Caco-2 (cell line): ENCODE data around the gene MYO18A. TPM values are rescaled to one million over a fixed set of nuclear protein-coding genes. Genes with fewer than 3 reads are reported as not detected.

ENCODE experiments used
- BruUV-seq: library from RNA; stranded (reverse); fragments of 400-500 nt; replicated peaks from 2 replicates; lab custom pipeline; 2021; lab: Mats Ljungman, UMichigan
- CTCF ChIA-PET: fragments of 300-600 bp; sonication (Branson Sonifier 250); formaldehyde crosslinking; loops from one replicate; lab custom pipeline; 2022; ENCODE audit warnings: antibody characterized with exemption; lab: Charles Lee
- POLR2A ChIA-PET: fragments of 300-600 bp; sonication (Branson Sonifier 250); formaldehyde crosslinking; loops from one replicate; lab custom pipeline; 2022; ENCODE audit warnings: antibody characterized with exemption; lab: Charles Lee
- DNase-seq, 2 experiments: peaks; one replicate each; pipeline versions ENCODE4 v3.0.0 to v3.0.0-alpha.2; 2020 to 2022
- H3K27me3 ChIP-seq: replicated peaks from 2 replicates; pipeline ENCODE4 v1.6.0; 2011; ENCODE audit warnings: low read length; ENCODE audit not compliant: control insufficient read depth, insufficient read depth
- H3K36me3 ChIP-seq: 2 replicates; pipeline ENCODE4 v1.5.1; 2011; ENCODE audit warnings: low read length; ENCODE audit not compliant: control insufficient read depth, insufficient read depth
- H3K4me1 ChIP-seq: fragments of 250-450 bp; sonication (Bioruptor Pico); 2 replicates; pipeline ENCODE4 v1.5.1; 2020; ENCODE audit warnings: mild to moderate bottlenecking
- H3K4me3 ChIP-seq: 2 replicates; pipeline ENCODE4 v1.5.1; 2011; ENCODE audit warnings: low read depth, mild to moderate bottlenecking, control low read depth, low read length
- H3K9me3 ChIP-seq: fragments of 250-450 bp; sonication (Bioruptor Pico); 2 replicates; pipeline ENCODE4 v1.5.1; 2020; ENCODE audit warnings: mild to moderate bottlenecking, moderate library complexity
- H3K27ac Mint-ChIP-seq: one replicate; pipeline ENCODE4 v1.8.0; 2022; ENCODE audit warnings: mixed read lengths; ENCODE audit not compliant: unreplicated experiment
- H3K27me3 Mint-ChIP-seq: one replicate; pipeline ENCODE4 v1.8.0; 2022; ENCODE audit warnings: mixed read lengths; ENCODE audit not compliant: insufficient read depth, unreplicated experiment
- H3K36me3 Mint-ChIP-seq: one replicate; pipeline ENCODE4 v1.8.0; 2022; ENCODE audit warnings: mild to moderate bottlenecking, mixed read lengths; ENCODE audit not compliant: insufficient read depth, unreplicated experiment
- H3K4me1 Mint-ChIP-seq: one replicate; pipeline ENCODE4 v1.8.0; 2022; ENCODE audit warnings: low read depth, mixed read lengths; ENCODE audit not compliant: unreplicated experiment
- H3K4me3 Mint-ChIP-seq: one replicate; pipeline ENCODE4 v1.8.0; 2022; ENCODE audit warnings: mild to moderate bottlenecking, moderate library complexity, mixed read lengths; ENCODE audit not compliant: unreplicated experiment
- H3K9me3 Mint-ChIP-seq: one replicate; pipeline ENCODE4 v1.8.0; 2022; ENCODE audit warnings: mixed read lengths; ENCODE audit not compliant: unreplicated experiment
- intact Hi-C: fragments of 100-400 bp; cut with micrococcal nuclease; formaldehyde crosslinking; loops from one replicate; pipeline ENCODE4 v1.10.0; 2022; ENCODE audit not compliant: unreplicated experiment
- total RNA-seq: library from RNA; stranded (reverse); gene quantifications from 2 replicates; pipeline ENCODE4 v1.2.3, GENCODE V29; 2022
- TF ChIP-seq, protein P1 (sequence below), 2 experiments: fragments of 200-600 bp in 1 of 2; IDR thresholded peaks; 1 replicate in 1 of 2; 2 replicates in 1 of 2; pipeline versions ENCODE4 v1.5.1 to v1.8.0; 2011 to 2022; ENCODE audit warnings: antibody characterized with exemption in 1 of 2, control low read depth in 1 of 2, inconsistent platforms in 1 of 2, low read depth in 1 of 2, low read length in 1 of 2, mild to moderate bottlenecking in 1 of 2, moderate library complexity in 1 of 2; ENCODE audit not compliant: insufficient read depth in 1 of 2, severe bottlenecking in 1 of 2, unreplicated experiment in 1 of 2

Gene MYO18A
- total RNA-seq, 1 experiment from 2014 or later: 47.1 TPM

DNA sequence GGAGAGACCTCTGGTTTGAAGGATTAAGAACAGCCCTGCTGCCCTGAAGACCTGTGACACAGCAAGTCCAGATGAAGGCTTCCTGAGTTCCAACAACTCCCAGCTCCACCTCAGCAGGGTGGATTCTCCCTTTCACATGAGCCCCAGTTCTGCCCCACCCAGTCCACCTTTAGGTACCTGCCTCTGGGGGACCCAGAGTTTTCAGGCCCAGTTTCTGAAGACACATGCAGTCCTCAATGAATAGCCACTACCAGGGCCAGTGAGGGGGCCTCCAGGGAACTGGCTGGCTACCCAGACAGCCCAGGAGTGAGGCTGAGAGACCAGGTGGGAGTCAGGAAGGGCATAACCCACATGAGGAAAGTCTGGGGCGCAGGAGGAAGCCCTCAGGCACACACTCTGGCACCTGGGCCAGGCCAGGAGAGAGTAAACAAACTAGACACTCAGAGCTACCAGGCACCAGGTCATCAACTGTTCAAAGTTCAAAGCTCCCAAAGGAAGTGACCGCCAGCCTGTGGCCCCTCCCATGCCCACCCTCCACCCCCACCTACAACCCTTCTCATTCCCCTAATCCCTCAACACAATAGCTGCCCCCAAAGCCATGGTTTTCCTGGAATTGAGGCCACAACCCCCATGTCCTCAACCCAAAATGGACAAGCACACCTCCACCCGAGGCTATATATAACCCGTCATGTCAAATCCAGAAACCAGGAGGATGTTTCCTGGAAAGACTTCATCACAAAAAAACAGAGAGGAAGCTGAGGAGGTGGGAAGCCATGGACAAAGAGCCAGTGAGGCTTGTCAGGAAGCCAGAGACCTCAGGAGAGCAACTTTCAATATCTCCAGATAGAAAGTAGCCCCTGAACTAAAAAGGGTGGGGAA, 2.1 kb downstream of the MYO18A start:
- Mint-ChIP-seq H3K4me3 (peak overlapping the region; percentile 93), H3K4me1 (peaks cover 21% of the 10 kb centered on the region), H3K27ac (peak overlapping the region; percentile 93), H3K27me3 (peaks cover 3% of the 10 kb centered on the region), H3K36me3 (peaks cover 20% of the 10 kb centered on the region), H3K9me3 (no peaks in the 10 kb centered on the region)
- ChIA-PET POLR2A (interaction anchor here (1.0 to 3.1 kb wide), 4 partner anchors 10 to 226 kb away, joined by 3 to 22 read pairs (median 4); partner anchors contain the start of gene PHF12), CTCF (interaction anchor here (1.4 to 8.0 kb wide), 7 partner anchors 20 to 166 kb away, joined by 3 to 449 read pairs (median 22); no protein-coding TSS in a partner anchor)
- BruUV-seq: no TSS peak
- Histone ChIP-seq H3K9me3 (no peaks in the 10 kb centered on the region), H3K4me3 (peak overlapping the region; percentile 71), H3K36me3 (no peaks in the 10 kb centered on the region), H3K27me3 (no peaks in the 10 kb centered on the region), H3K4me1 (peaks cover 31% of the 10 kb centered on the region)
- intact Hi-C loops: no loop called here
- TF ChIP-seq, protein P1, sequence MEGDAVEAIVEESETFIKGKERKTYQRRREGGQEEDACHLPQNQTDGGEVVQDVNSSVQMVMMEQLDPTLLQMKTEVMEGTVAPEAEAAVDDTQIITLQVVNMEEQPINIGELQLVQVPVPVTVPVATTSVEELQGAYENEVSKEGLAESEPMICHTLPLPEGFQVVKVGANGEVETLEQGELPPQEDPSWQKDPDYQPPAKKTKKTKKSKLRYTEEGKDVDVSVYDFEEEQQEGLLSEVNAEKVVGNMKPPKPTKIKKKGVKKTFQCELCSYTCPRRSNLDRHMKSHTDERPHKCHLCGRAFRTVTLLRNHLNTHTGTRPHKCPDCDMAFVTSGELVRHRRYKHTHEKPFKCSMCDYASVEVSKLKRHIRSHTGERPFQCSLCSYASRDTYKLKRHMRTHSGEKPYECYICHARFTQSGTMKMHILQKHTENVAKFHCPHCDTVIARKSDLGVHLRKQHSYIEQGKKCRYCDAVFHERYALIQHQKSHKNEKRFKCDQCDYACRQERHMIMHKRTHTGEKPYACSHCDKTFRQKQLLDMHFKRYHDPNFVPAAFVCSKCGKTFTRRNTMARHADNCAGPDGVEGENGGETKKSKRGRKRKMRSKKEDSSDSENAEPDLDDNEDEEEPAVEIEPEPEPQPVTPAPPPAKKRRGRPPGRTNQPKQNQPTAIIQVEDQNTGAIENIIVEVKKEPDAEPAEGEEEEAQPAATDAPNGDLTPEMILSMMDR (IDR thresholded peaks at IDR 0.05; ENCODE audit: insufficient read depth in 1 of 2, low read depth in 1 of 2, low read length in 1 of 2, severe bottlenecking in 1 of 2, unreplicated experiment in 1 of 2): no peak
- peak; percentile 52 to 81 for DNase-seq

DNA sequence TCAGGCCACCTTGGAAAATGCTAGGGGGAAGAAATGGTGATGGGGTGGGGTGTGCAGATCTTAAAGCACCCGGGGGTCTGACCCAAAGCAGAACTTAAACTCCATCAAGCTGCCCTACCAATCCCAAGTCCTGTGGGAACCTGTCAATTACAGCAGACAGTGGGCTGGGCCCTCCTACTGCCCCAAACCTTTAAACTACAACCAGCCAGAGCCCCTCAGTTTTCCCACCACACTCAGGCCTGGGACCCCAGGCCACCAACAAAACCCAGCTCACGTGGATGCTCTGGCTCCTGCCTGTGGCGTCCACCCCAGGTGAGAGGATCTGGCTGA, 2.7 kb downstream of the MYO18A start:
- Histone ChIP-seq H3K27me3 (no peaks in the 10 kb centered on the region), H3K4me3 (peak overlapping the region; percentile 45), H3K36me3 (no peaks in the 10 kb centered on the region), H3K4me1 (peaks cover 31% of the 10 kb centered on the region), H3K9me3 (no peaks in the 10 kb centered on the region)
- peak overlapping the region; percentile 93 for H3K4me3 Mint-ChIP-seq
- DNase-seq: no peak
- no TSS peak for BruUV-seq
- CTCF ChIA-PET: interaction anchor here (0.5 to 8.0 kb wide), 10 partner anchors 19 to 279 kb away, joined by 3 to 449 read pairs (median 4); no protein-coding TSS in a partner anchor
- peaks cover 21% of the 10 kb centered on the region for H3K4me1 Mint-ChIP-seq
- H3K9me3 Mint-ChIP-seq: no peaks in the 10 kb centered on the region
- H3K27ac Mint-ChIP-seq: peak overlapping the region; percentile 93
- H3K27me3 Mint-ChIP-seq: peaks cover 2% of the 10 kb centered on the region
- intact Hi-C loops: no loop called here
- H3K36me3 Mint-ChIP-seq: peaks cover 26% of the 10 kb centered on the region
- TF ChIP-seq, protein P1 (IDR thresholded peaks at IDR 0.05; ENCODE audit: insufficient read depth in 1 of 2, low read depth in 1 of 2, low read length in 1 of 2, severe bottlenecking in 1 of 2, unreplicated experiment in 1 of 2): no peak
- POLR2A ChIA-PET: interaction anchor here (1.0 to 3.1 kb wide), 5 partner anchors 10 to 226 kb away, joined by 3 to 22 read pairs (median 6); partner anchors contain the start of gene PHF12

DNA sequence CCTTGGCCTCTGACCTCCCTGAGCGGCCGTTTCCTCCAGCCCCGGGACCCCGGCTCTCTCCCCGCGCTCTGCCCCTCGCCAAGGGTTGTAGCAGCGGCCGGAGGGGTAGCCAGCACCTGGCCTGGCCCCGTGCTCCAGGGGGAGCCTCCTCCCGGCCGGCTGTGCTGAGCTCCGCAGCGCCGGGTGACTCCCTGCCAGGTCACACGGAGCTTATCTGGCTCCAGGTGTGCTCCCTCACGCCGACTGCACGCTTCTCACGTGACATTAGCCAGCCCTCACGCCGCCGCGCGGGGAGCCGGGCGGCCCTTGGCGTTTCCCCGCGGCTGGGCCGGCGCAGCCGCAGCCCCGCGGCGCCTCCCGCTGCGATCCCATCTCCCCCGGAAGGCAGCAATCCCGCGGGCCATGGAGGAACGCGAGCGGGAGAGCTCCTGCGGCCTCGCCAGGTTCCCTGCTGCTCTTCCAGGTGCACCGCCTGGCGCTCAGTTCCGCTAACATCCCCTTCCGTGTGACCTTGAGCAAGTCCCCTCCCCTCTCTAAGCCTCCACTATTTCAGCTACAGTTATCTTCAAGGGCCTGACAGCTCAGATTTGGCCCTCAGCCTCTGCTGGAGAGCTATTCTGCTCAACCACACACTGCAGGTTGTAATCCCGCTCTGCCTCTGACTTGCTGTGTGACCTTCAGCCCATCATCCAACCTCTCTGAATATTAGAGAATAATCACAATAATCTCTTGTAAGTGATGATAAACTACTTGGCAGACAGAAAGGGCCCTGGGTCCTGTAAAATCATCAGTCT, 3.4 kb downstream of the MYO18A start:
- Mint-ChIP-seq H3K4me3 (peak overlapping the region; percentile 93), H3K4me1 (peaks cover 21% of the 10 kb centered on the region), H3K9me3 (no peaks in the 10 kb centered on the region), H3K27me3 (no peaks in the 10 kb centered on the region), H3K36me3 (peaks cover 26% of the 10 kb centered on the region), H3K27ac (peak overlapping the region; percentile 93)
- Histone ChIP-seq H3K9me3 (no peaks in the 10 kb centered on the region), H3K4me3 (peak overlapping the region; percentile 45), H3K36me3 (no peaks in the 10 kb centered on the region), H3K27me3 (no peaks in the 10 kb centered on the region), H3K4me1 (peaks cover 31% of the 10 kb centered on the region)
- BruUV-seq: no TSS peak
- TF ChIP-seq, protein P1 (IDR thresholded peaks at IDR 0.05; ENCODE audit: insufficient read depth in 1 of 2, low read depth in 1 of 2, low read length in 1 of 2, severe bottlenecking in 1 of 2, unreplicated experiment in 1 of 2): peak in 1 of 2 experiments; percentile 16
- ChIA-PET CTCF (interaction anchor here (0.5 to 8.0 kb wide), 18 partner anchors 8 to 827 kb away, joined by 3 to 449 read pairs (median 4); no protein-coding TSS in a partner anchor), POLR2A (interaction anchor here (0.7 to 2.0 kb wide), 9 partner anchors 9 to 249 kb away, joined by 3 to 20 read pairs (median 5); partner anchors contain the start of gene PHF12)
- intact Hi-C loops: no loop called here
- peak; percentile 88 to 90 for DNase-seq
